GM18507 (cell line): ENCODE measurements around the gene TMED8.
A peak's percentile ranks its signal among the peaks of the same experiment; 100 is the strongest.
"Not testable (repeated sequence)": the region's sequence is repeated elsewhere in the genome, so short reads cannot be mapped to it uniquely, and the experiment has no call there.

Experiments
- DNase-seq: peaks from one replicate; pipeline ENCODE4 v3.0.0; 2011; ENCODE audit warnings: low read depth; ENCODE audit not compliant: insufficient read length; ENCODE audit errors: extremely low spot score
- FAIRE-seq: peaks from 2 replicates; lab custom pipeline; 2011; peaks lifted over from hg19 to GRCh38; lab: Jason Lieb, UNC

TMED8 gene

GRCh38 chr14:77376771-77377501, at the start of gene TMED8, which contains the start of gene SAMD15:
Gene TMED8 (minus strand): TSS chr14:77377094. CDS start chr14:77377053, 41 bp downstream.
Gene SAMD15 (plus strand): TSS chr14:77377379. CDS start chr14:77377419, 40 bp downstream.
- FAIRE-seq, result peak; percentile 93
- DNase-seq, result peak; percentile 81

GRCh38 chr14:77426396-77426795, 49.5 kb upstream of the TMED8 start:
- no peak for FAIRE-seq
- DNase-seq, result no peak

- no peak for FAIRE-seq
Measured at GRCh38 chr14:77424862-77425261, 48.0 kb upstream of the TMED8 start.

GRCh38 chr14:77423423-77423822, 46.5 kb upstream of the TMED8 start, which contains the start of gene NOXRED1:
Gene NOXRED1 (minus strand): TSS chr14:77423523. CDS start chr14:77422889, 634 bp downstream.
- no peak for FAIRE-seq
- no peak for DNase-seq

More at GRCh38 chr14:77424862-77425261, 48.0 kb upstream of the TMED8 start:
- DNase-seq, result no peak

- FAIRE-seq (no peak), DNase-seq (no peak)
Measured at GRCh38 chr14:77421201-77421600, 44.3 kb upstream of the TMED8 start.

- DNase-seq (no peak), FAIRE-seq (no peak)
Measured at GRCh38 chr14:77416836-77417235, 39.9 kb upstream of the TMED8 start.

GRCh38 chr14:77416098-77416497, 39.2 kb upstream of the TMED8 start:
- FAIRE-seq, DNase-seq: not testable (repeated sequence)

GRCh38 chr14:77415403-77416030, 38.6 kb upstream of the TMED8 start:
- not testable (repeated sequence) for FAIRE-seq, DNase-seq

- DNase-seq (no peak), FAIRE-seq (no peak)
Measured at GRCh38 chr14:77409131-77409533, 32.2 kb upstream of the TMED8 start.

GRCh38 chr14:77407158-77407557, 30.3 kb upstream of the TMED8 start:
- DNase-seq, result no peak
- no peak for FAIRE-seq

- DNase-seq (no peak), FAIRE-seq (no peak)
Measured at GRCh38 chr14:77406718-77407117, 29.8 kb upstream of the TMED8 start.

GRCh38 chr14:77406086-77406485, 29.2 kb upstream of the TMED8 start:
- FAIRE-seq (no peak), DNase-seq (no peak)

- FAIRE-seq, result no peak
- DNase-seq, result no peak
Measured at GRCh38 chr14:77403768-77404167, 26.9 kb upstream of the TMED8 start.

- DNase-seq, result no peak
Measured at GRCh38 chr14:77400216-77400615, 23.3 kb upstream of the TMED8 start.

GRCh38 chr14:77390188-77390587, 13.3 kb upstream of the TMED8 start:
- no peak for FAIRE-seq
- no peak for DNase-seq

More at GRCh38 chr14:77400216-77400615, 23.3 kb upstream of the TMED8 start:
- FAIRE-seq, result no peak

GRCh38 chr14:77378701-77379100, 1.8 kb upstream of the TMED8 start:
- DNase-seq, result no peak
- FAIRE-seq, result no peak

- DNase-seq (no peak), FAIRE-seq (no peak)
Measured at GRCh38 chr14:77377502-77377844, 579 bp upstream of the TMED8 start.

GRCh38 chr14:77375973-77376770, 722 bp downstream of the TMED8 start:
- DNase-seq, result no peak

GRCh38 chr14:77375164-77375950, 1.5 kb downstream of the TMED8 start:
- DNase-seq, result no peak
- FAIRE-seq, result peak; percentile 73

More at GRCh38 chr14:77375973-77376770, 722 bp downstream of the TMED8 start:
- FAIRE-seq, result peak; percentile 45
